ENCODE measurements around the gene VTCN1.

The VTCN1 gene

DNA sequence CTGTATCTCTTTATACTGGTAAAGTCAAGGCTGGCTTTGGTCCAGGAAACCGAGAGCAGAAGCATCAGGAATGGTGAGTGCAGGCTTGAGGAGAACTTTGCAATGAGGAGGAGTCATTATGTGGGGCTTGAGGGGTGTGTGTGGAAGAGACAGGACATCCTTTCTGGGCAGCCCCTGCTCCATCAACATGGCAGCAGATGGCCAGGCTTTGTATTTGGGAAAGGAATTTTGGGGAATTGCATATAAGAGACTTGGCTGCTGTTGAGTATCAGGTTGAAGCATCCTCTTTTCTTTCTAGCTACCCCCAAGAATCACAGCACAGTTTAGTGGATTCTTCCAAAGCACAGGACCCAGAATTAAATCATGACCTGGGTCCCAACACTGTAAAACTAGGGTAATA lies 33.4 kb downstream of the VTCN1 start:
- peaks cover 20 to 34% of the 10 kb centered on the region in 2 experiments for H3K4me1 ChIP-seq (ENCODE audit: control insufficient read depth in 1 of 2, insufficient read depth in 2 of 2, low read length in 2 of 2)
- no peak overlapping the region for H3K4me2 ChIP-seq (ENCODE audit: low read length)
- H2AFZ ChIP-seq (ENCODE audit: insufficient read depth, low read length, poor library complexity), result no peak overlapping the region
- peaks cover 16% of the 10 kb centered on the region for H3K79me1 ChIP-seq (ENCODE audit: low read length)
- H3K27ac ChIP-seq (ENCODE audit: low read depth, low read length), result no peak overlapping the region
- no peak overlapping the region for H3K23ac ChIP-seq (ENCODE audit: low read length)
- peaks cover 4 to 6% of the 10 kb centered on the region in 2 experiments for H3K36me3 ChIP-seq (ENCODE audit: control insufficient read depth in 1 of 2, insufficient read depth in 2 of 2, low read length in 2 of 2)
- no peak overlapping the region for H4K12ac ChIP-seq (ENCODE audit: low read depth, low read length)
- H3K4ac ChIP-seq (ENCODE audit: low read depth, low read length), result peak overlapping the region; percentile 25
- H2BK120ac ChIP-seq (ENCODE audit: insufficient read depth, low read length, poor library complexity), result no peak overlapping the region
- H2BK12ac ChIP-seq (ENCODE audit: low read length), result no peak overlapping the region
- no peak overlapping the region for H4K91ac ChIP-seq (ENCODE audit: low read depth, low read length)
- H3K14ac ChIP-seq (ENCODE audit: low read length), result peak overlapping the region; percentile 24
- no peak overlapping the region for H3K9ac ChIP-seq (ENCODE audit: low read length)
- no peak overlapping the region for H3K4me3 ChIP-seq (ENCODE audit: low read depth, low read length)
- no peaks in the 10 kb centered on the region for H3K27me3 ChIP-seq (ENCODE audit: insufficient read depth, low read length)
- H2BK5ac ChIP-seq (ENCODE audit: low read depth, low read length, poor library complexity), result no peak overlapping the region
- no peak for DNase-seq
- no peak overlapping the region for H2AK5ac ChIP-seq (ENCODE audit: low read length)
- no CpG with 5 or more reads among the region's 1 CpG for WGBS (ENCODE audit: extremely low coverage, insufficient coverage, insufficient read length)
- no peak overlapping the region for H4K8ac ChIP-seq (ENCODE audit: low read depth, low read length)
- peaks cover 4% of the 10 kb centered on the region for H3K79me2 ChIP-seq (ENCODE audit: control insufficient read depth, insufficient read depth, low read length, poor library complexity)
- peak overlapping the region; percentile 79 for H3K18ac ChIP-seq (ENCODE audit: low read length)
- H3K9me3 ChIP-seq (ENCODE audit: insufficient read depth, low read depth, low read length), result no peaks in the 10 kb centered on the region

DNA sequence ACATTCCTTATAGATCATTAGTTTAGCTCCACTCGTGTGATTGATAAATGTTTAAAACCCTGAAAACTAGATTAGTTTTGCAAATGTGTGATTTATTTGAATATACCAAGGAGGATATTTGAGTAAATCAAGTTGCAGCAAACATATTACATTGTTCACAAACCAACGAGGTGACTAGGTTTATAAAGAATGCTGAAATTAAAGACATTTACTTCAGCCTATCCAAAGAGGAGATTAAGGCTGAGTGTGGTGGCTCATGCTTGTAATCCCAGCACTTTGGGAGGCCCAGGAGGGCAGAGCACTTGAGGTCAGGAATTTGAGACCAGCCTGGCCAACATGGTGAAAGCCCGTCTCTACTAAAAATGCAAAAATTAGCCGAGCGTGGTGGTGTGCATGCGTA lies 34.1 kb downstream of the VTCN1 start:
- Histone ChIP-seq H3K4me2 (ENCODE audit: low read length) (no peak overlapping the region), H3K27ac (ENCODE audit: low read depth, low read length) (no peak overlapping the region), H2AK5ac (ENCODE audit: low read length) (no peak overlapping the region), H3K27me3 (ENCODE audit: insufficient read depth, low read length) (no peaks in the 10 kb centered on the region), H2BK5ac (ENCODE audit: low read depth, low read length, poor library complexity) (no peak overlapping the region), H4K12ac (ENCODE audit: low read depth, low read length) (no peak overlapping the region), H3K23ac (ENCODE audit: low read length) (no peak overlapping the region), H3K9me3 (ENCODE audit: insufficient read depth, low read depth, low read length) (no peaks in the 10 kb centered on the region), H3K4ac (ENCODE audit: low read depth, low read length) (no peak overlapping the region), H3K14ac (ENCODE audit: low read length) (no peak overlapping the region), H3K36me3 (ENCODE audit: control insufficient read depth in 1 of 2, insufficient read depth in 2 of 2, low read length in 2 of 2) (peaks cover 9 to 11% of the 10 kb centered on the region in 2 experiments), H4K8ac (ENCODE audit: low read depth, low read length) (no peak overlapping the region), H2BK12ac (ENCODE audit: low read length) (no peak overlapping the region), H3K9ac (ENCODE audit: low read length) (no peak overlapping the region), H3K4me3 (ENCODE audit: low read depth, low read length) (no peak overlapping the region), H3K79me2 (ENCODE audit: control insufficient read depth, insufficient read depth, low read length, poor library complexity) (peaks cover 4% of the 10 kb centered on the region), H2BK120ac (ENCODE audit: insufficient read depth, low read length, poor library complexity) (no peak overlapping the region), H3K18ac (ENCODE audit: low read length) (no peak overlapping the region), H2AFZ (ENCODE audit: insufficient read depth, low read length, poor library complexity) (no peak overlapping the region), H4K91ac (ENCODE audit: low read depth, low read length) (peak overlapping the region; percentile 47), H3K79me1 (ENCODE audit: low read length) (peaks cover 17% of the 10 kb centered on the region), H3K4me1 (ENCODE audit: control insufficient read depth in 1 of 2, insufficient read depth in 2 of 2, low read length in 2 of 2) (peaks cover 16 to 30% of the 10 kb centered on the region in 2 experiments)
- no CpG with 5 or more reads among the region's 6 CpGs for WGBS (ENCODE audit: extremely low coverage, insufficient coverage, insufficient read length)
- no peak for DNase-seq

DNA sequence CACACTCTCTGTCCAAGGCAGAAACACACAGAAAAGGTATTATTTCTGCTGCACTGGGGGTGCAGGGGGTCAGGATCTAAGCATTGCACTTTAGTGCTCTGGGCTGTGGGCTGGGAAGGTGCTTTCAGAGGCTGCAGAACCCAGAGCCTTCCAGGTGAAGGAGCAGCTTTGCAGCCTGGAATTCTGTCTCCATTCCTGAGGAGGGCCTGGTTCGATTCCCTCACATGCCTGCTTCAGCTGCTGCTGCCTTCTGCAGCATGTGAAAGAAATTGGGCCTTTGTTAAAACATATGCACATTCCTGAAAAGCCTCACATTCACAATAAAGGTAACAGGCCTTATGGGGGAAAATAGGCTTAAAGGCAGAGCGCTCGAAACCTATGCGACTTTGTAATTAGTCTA lies 35.9 kb downstream of the VTCN1 start:
- Histone ChIP-seq H3K79me1 (ENCODE audit: low read length) (peaks cover 11% of the 10 kb centered on the region), H3K9me3 (ENCODE audit: insufficient read depth, low read depth, low read length) (no peaks in the 10 kb centered on the region), H3K36me3 (ENCODE audit: control insufficient read depth in 1 of 2, insufficient read depth in 2 of 2, low read length in 2 of 2) (peaks cover 9 to 11% of the 10 kb centered on the region in 2 experiments), H2BK12ac (ENCODE audit: low read length) (no peak overlapping the region), H3K23ac (ENCODE audit: low read length) (no peak overlapping the region), H3K4me1 (ENCODE audit: control insufficient read depth in 1 of 2, insufficient read depth in 2 of 2, low read length in 2 of 2) (peaks cover 9 to 21% of the 10 kb centered on the region in 2 experiments), H3K27me3 (ENCODE audit: insufficient read depth, low read length) (no peaks in the 10 kb centered on the region), H3K4me2 (ENCODE audit: low read length) (no peak overlapping the region), H4K12ac (ENCODE audit: low read depth, low read length) (no peak overlapping the region), H3K9ac (ENCODE audit: low read length) (no peak overlapping the region), H2BK120ac (ENCODE audit: insufficient read depth, low read length, poor library complexity) (no peak overlapping the region), H3K4me3 (ENCODE audit: low read depth, low read length) (no peak overlapping the region), H2BK5ac (ENCODE audit: low read depth, low read length, poor library complexity) (no peak overlapping the region), H3K27ac (ENCODE audit: low read depth, low read length) (no peak overlapping the region), H4K8ac (ENCODE audit: low read depth, low read length) (no peak overlapping the region), H2AK5ac (ENCODE audit: low read length) (no peak overlapping the region), H3K18ac (ENCODE audit: low read length) (no peak overlapping the region), H3K4ac (ENCODE audit: low read depth, low read length) (no peak overlapping the region), H3K79me2 (ENCODE audit: control insufficient read depth, insufficient read depth, low read length, poor library complexity) (peaks cover 1% of the 10 kb centered on the region), H2AFZ (ENCODE audit: insufficient read depth, low read length, poor library complexity) (no peak overlapping the region), H3K14ac (ENCODE audit: low read length) (no peak overlapping the region), H4K91ac (ENCODE audit: low read depth, low read length) (no peak overlapping the region)
- peak; percentile 51 to 80 for DNase-seq
- no CpG with 5 or more reads among the region's 4 CpGs for WGBS (ENCODE audit: extremely low coverage, insufficient coverage, insufficient read length)

DNA sequence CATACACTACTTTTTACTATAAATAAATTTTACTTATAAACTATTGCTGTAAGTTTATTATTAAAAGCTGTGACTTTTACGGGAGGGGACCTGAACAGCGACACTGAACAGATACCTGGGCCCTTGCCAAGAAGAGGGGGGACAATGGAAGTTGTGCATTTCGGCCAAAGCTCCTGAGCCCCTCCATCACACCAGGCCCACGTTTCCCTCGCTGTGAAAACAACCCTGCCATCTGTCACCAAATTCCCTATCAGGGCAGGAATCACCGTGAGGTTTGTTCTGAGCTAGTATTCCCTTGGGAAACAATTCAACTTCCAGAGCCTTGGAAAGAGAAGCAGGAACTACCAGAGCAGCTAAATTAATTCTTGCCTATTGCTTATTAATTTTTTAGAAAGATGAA lies 37.0 kb downstream of the VTCN1 start:
- no peak for DNase-seq
- Histone ChIP-seq H3K4me1 (ENCODE audit: control insufficient read depth in 1 of 2, insufficient read depth in 2 of 2, low read length in 2 of 2) (peaks cover 6 to 15% of the 10 kb centered on the region in 2 experiments), H3K79me2 (ENCODE audit: control insufficient read depth, insufficient read depth, low read length, poor library complexity) (peaks cover 1% of the 10 kb centered on the region)

More for the DNA sequence above, 37.0 kb downstream of the VTCN1 start:
- Histone ChIP-seq H4K12ac (ENCODE audit: low read depth, low read length) (no peak overlapping the region), H3K9ac (ENCODE audit: low read length) (no peak overlapping the region), H3K14ac (ENCODE audit: low read length) (no peak overlapping the region), H3K27ac (ENCODE audit: low read depth, low read length) (no peak overlapping the region), H3K4me2 (ENCODE audit: low read length) (no peak overlapping the region), H2BK120ac (ENCODE audit: insufficient read depth, low read length, poor library complexity) (no peak overlapping the region), H4K91ac (ENCODE audit: low read depth, low read length) (no peak overlapping the region), H2BK5ac (ENCODE audit: low read depth, low read length, poor library complexity) (no peak overlapping the region), H3K18ac (ENCODE audit: low read length) (no peak overlapping the region), H2AFZ (ENCODE audit: insufficient read depth, low read length, poor library complexity) (no peak overlapping the region), H3K79me1 (ENCODE audit: low read length) (peaks cover 11% of the 10 kb centered on the region), H4K8ac (ENCODE audit: low read depth, low read length) (no peak overlapping the region), H2BK12ac (ENCODE audit: low read length) (no peak overlapping the region), H3K36me3 (ENCODE audit: control insufficient read depth in 1 of 2, insufficient read depth in 2 of 2, low read length in 2 of 2) (peaks cover 11 to 15% of the 10 kb centered on the region in 2 experiments), H3K27me3 (ENCODE audit: insufficient read depth, low read length) (no peaks in the 10 kb centered on the region), H2AK5ac (ENCODE audit: low read length) (no peak overlapping the region), H3K4ac (ENCODE audit: low read depth, low read length) (no peak overlapping the region), H3K4me3 (ENCODE audit: low read depth, low read length) (no peak overlapping the region), H3K9me3 (ENCODE audit: insufficient read depth, low read depth, low read length) (no peaks in the 10 kb centered on the region), H3K23ac (ENCODE audit: low read length) (no peak overlapping the region)
- WGBS (ENCODE audit: extremely low coverage, insufficient coverage, insufficient read length), result no CpG with 5 or more reads among the region's 6 CpGs

All from trophoblast cell (in vitro differentiated cells and primary cell).